Natural killer cell (primary cell): ENCODE results near the gene MFSD12. TPM values are rescaled to one million over a fixed set of nuclear protein-coding genes. Genes with fewer than 3 reads are reported as not detected.

ENCODE experiments used
- ATAC-seq, 3 donors: fragments of 150-1000 bp in 2 of 3; fragments of 200-7000 bp in 1 of 3; cut with Tn5 transposase; 1 replicate in 1 of 3; 2 replicates in 2 of 3; pipeline ENCODE4 v1.10.0; 2021; ENCODE audit warnings: mild to moderate bottlenecking in 2 of 3, moderate library complexity in 2 of 3
- DNase-seq, 2 donors: peaks; one replicate each; pipeline versions ENCODE4 v3.0.0 to v3.0.0-alpha.2; 2013 to 2021; ENCODE audit warnings: mixed read lengths in 1 of 2
- H3K27ac ChIP-seq: one replicate; pipeline ENCODE4 v1.5.1; 2013; ENCODE audit warnings: mild to moderate bottlenecking, low read length
- H3K27me3 ChIP-seq: one replicate; pipeline ENCODE4 v1.6.1; 2013; ENCODE audit warnings: low read length; ENCODE audit not compliant: control insufficient read depth, insufficient read depth
- H3K36me3 ChIP-seq: one replicate; pipeline ENCODE4 v1.6.1; 2013; ENCODE audit warnings: low read length; ENCODE audit not compliant: control insufficient read depth, insufficient read depth
- H3K4me1 ChIP-seq: one replicate; pipeline ENCODE4 v1.6.1; 2013; ENCODE audit warnings: low read length; ENCODE audit not compliant: control insufficient read depth, insufficient read depth
- H3K4me3 ChIP-seq: one replicate; pipeline ENCODE4 v1.5.1; 2013; ENCODE audit warnings: low read length
- H3K9me3 ChIP-seq: one replicate; pipeline ENCODE4 v1.6.1; 2013; ENCODE audit warnings: low read length; ENCODE audit not compliant: control insufficient read depth, insufficient read depth
- H3K27ac Mint-ChIP-seq, 2 donors: one replicate each; pipeline ENCODE4 v1.8.0; 2022; ENCODE audit warnings: mild to moderate bottlenecking in 2 of 2, mixed read lengths in 2 of 2, moderate library complexity in 1 of 2
- H3K27me3 Mint-ChIP-seq, 2 donors: one replicate each; pipeline ENCODE4 v1.8.0; 2022; ENCODE audit warnings: low read depth in 2 of 2, mixed read lengths in 2 of 2
- H3K36me3 Mint-ChIP-seq: one replicate; pipeline ENCODE4 v1.8.0; 2022; ENCODE audit warnings: mixed read lengths
- H3K4me1 Mint-ChIP-seq, 2 donors: one replicate each; pipeline ENCODE4 v1.8.0; 2022; ENCODE audit warnings: mixed read lengths in 2 of 2
- H3K4me3 Mint-ChIP-seq: one replicate; pipeline ENCODE4 v1.8.0; 2022; ENCODE audit warnings: mild to moderate bottlenecking, moderate library complexity, mixed read lengths
- H3K9me3 Mint-ChIP-seq, 2 donors: one replicate each; pipeline ENCODE4 v1.8.0; 2022; ENCODE audit warnings: mixed read lengths in 2 of 2
- CTCF ChIP-seq: fragments of 200-600 bp; IDR thresholded peaks from one replicate; pipeline ENCODE4 v1.8.0; 2022; ENCODE audit warnings: antibody characterized with exemption
- WGBS: methylation state at CpG from one replicate; pipeline ENCODE4 v1.1.7; 2013; ENCODE audit warnings: missing lambda C conversion rate; ENCODE audit not compliant: insufficient coverage; 5-methylcytosine and 5-hydroxymethylcytosine counted together
- intact Hi-C: fragments of 100-400 bp; cut with micrococcal nuclease; formaldehyde crosslinking; loops from one replicate; pipeline ENCODE4 v1.14.2; 2022
- total RNA-seq, 4 donors: library from RNA; stranded (reverse); fragments of 120-200 nt in 1 of 4; gene quantifications; one replicate each; pipeline versions ENCODE4 v1.2.3 to v1.2.4, GENCODE V29; 2013 to 2022

MFSD12 gene
- total RNA-seq, 3 donors from 2014 or later (not counting 1 experiment from before 2014, with no cell fraction given) = 29.8 to 34.5 (median 33.6) TPM

GRCh38 chr19:3496392-3497273, 60.8 kb downstream of the MFSD12 start:
- H3K27me3 ChIP-seq = no peaks in the 10 kb centered on the region
- intact Hi-C loops = no loop called here
- Mint-ChIP-seq H3K4me3 (no peak overlapping the region), H3K4me1 (peaks cover 16 to 28% of the 10 kb centered on the region in 2 donors), H3K27ac (no peak overlapping the region), H3K27me3 (no peaks in the 10 kb centered on the region), H3K9me3 (no peaks in the 10 kb centered on the region), H3K36me3 (no peaks in the 10 kb centered on the region)
- no peak for DNase-seq
- no peak overlapping the region for H3K27ac ChIP-seq
- 97% methylated on average over 32 of the region's 32 CpGs for WGBS
- H3K4me1 ChIP-seq = peaks cover 16% of the 10 kb centered on the region
- peaks cover 19% of the 10 kb centered on the region for H3K36me3 ChIP-seq
- no peak overlapping the region for H3K4me3 ChIP-seq
- H3K9me3 ChIP-seq = no peaks in the 10 kb centered on the region
- no peak for TF ChIP-seq CTCF
- no peak for ATAC-seq

GRCh38 chr19:3494559-3494958, 62.8 kb downstream of the MFSD12 start:
- no peak overlapping the region for H3K4me3 Mint-ChIP-seq
- peaks cover 0 to 12% of the 10 kb centered on the region in 2 donors for H3K4me1 Mint-ChIP-seq
- H3K27me3 ChIP-seq = no peaks in the 10 kb centered on the region
- H3K4me1 ChIP-seq = peaks cover under 1% of the 10 kb centered on the region
- peak in 1 of 2 donors; percentile 69 for DNase-seq
- no peak overlapping the region for H3K27ac Mint-ChIP-seq
- H3K27ac ChIP-seq = no peak overlapping the region
- no peak overlapping the region for H3K4me3 ChIP-seq
- H3K36me3 ChIP-seq = peaks cover 19% of the 10 kb centered on the region
- H3K9me3 Mint-ChIP-seq = no peaks in the 10 kb centered on the region
- no peak for TF ChIP-seq CTCF
- ATAC-seq = no peak
- intact Hi-C loops = no loop called here
- WGBS = 95% methylated on average over 18 of the region's 18 CpGs
- no peaks in the 10 kb centered on the region for H3K36me3 Mint-ChIP-seq
- no peaks in the 10 kb centered on the region for H3K9me3 ChIP-seq
- no peaks in the 10 kb centered on the region for H3K27me3 Mint-ChIP-seq

Other genes starting within 250 kb of the MFSD12 start
- 10 to 100 TPM; 18.5 to 22.2 (median 20.6) TPM for gene NFIC, start 191.0 kb downstream of the MFSD12 start, total RNA-seq
- gene SMIM24, start 77.1 kb downstream of the MFSD12 start, total RNA-seq = under 1 TPM in 2 of 3 donors, not detected in 1; 0.33 to 0.42 TPM
- not detected for gene SMIM44, start 74.1 kb downstream of the MFSD12 start, total RNA-seq
- 1 to 10 TPM; 4.5 to 5.9 (median 4.6) TPM for gene DOHH, start 56.9 kb downstream of the MFSD12 start, total RNA-seq
- 10 to 100 TPM; 89.1 to 98.3 (median 91.4) TPM for gene FZR1, start 51.3 kb downstream of the MFSD12 start, total RNA-seq
- 10 to 100 TPM in 1 of 3 donors, 1 to 10 TPM in 2; 5.9 to 11.6 (median 6.4) TPM for gene TEKTIP1, start 18.4 kb downstream of the MFSD12 start, total RNA-seq
- gene HMG20B, start 15.4 kb upstream of the MFSD12 start, total RNA-seq = 10 to 100 TPM; 45.8 to 57.5 (median 52.1) TPM
- gene GIPC3, start 27.9 kb upstream of the MFSD12 start, total RNA-seq = under 1 TPM; 0.28 to 0.66 (median 0.56) TPM
- gene TBXA2R, start 49.3 kb upstream of the MFSD12 start, total RNA-seq = 1 to 10 TPM; 1.4 to 2.1 (median 2.1) TPM
- 10 to 100 TPM; 33.6 to 42.2 (median 40.8) TPM for gene CACTIN, start 69.2 kb upstream of the MFSD12 start, total RNA-seq
- 10 to 100 TPM; 35.0 to 49.2 (median 36.8) TPM for gene PIP5K1C, start 142.9 kb upstream of the MFSD12 start, total RNA-seq
- gene TJP3, start 150.8 kb upstream of the MFSD12 start, total RNA-seq = 1 to 10 TPM; 1.1 to 2.9 (median 1.3) TPM
- 10 to 100 TPM; 39.9 to 53.6 (median 43.8) TPM for gene APBA3, start 204.1 kb upstream of the MFSD12 start, total RNA-seq
- gene MRPL54, start 205.1 kb upstream of the MFSD12 start, total RNA-seq = 10 to 100 TPM; 54.1 to 60.5 (median 55.5) TPM
- not detected for gene RAX2, start 214.6 kb upstream of the MFSD12 start, total RNA-seq
- gene MATK, start 228.8 kb upstream of the MFSD12 start, total RNA-seq = 100 to 1,000 TPM; 269 to 353 (median 317) TPM